NCI-H2171 treated with DMSO at 0.1 percent for 48 hours (cell line): ENCODE measurements around the gene MYT1.
"Not testable (repeated sequence)": the region's sequence is repeated elsewhere in the genome, so short reads cannot be mapped to it uniquely, and the experiment has no call there.

Experiments
- DNase-seq: peaks from one replicate; lab custom pipeline; 2025; lab: John Stamatoyannopoulos, UW

Gene MYT1

GRCh38 chr20:64164123-64164836 is at the start of gene MYT1:
Gene MYT1 (plus strand): TSS chr20:64164452. CDS start chr20:64198862, 34,410 bp downstream.
- peak; percentile 97 for DNase-seq

- DNase-seq, result no peak
Observed at GRCh38 chr20:64115171-64115911, 48.9 kb upstream of the MYT1 start.

GRCh38 chr20:64116016-64116415 is 48.2 kb upstream of the MYT1 start:
- no peak for DNase-seq

GRCh38 chr20:64116541-64117431 is 47.5 kb upstream of the MYT1 start:
- no peak for DNase-seq

GRCh38 chr20:64117432-64117777 is 46.8 kb upstream of the MYT1 start:
- not testable (repeated sequence) for DNase-seq

GRCh38 chr20:64119301-64119680 is 45.0 kb upstream of the MYT1 start:
- DNase-seq, result no peak

- no peak for DNase-seq
Observed at GRCh38 chr20:64119681-64120341, 44.4 kb upstream of the MYT1 start.

GRCh38 chr20:64121586-64121985 is 42.7 kb upstream of the MYT1 start:
- no peak for DNase-seq

GRCh38 chr20:64122927-64123326 is 41.3 kb upstream of the MYT1 start:
- DNase-seq, result not testable (repeated sequence)

GRCh38 chr20:64123517-64123916 is 40.7 kb upstream of the MYT1 start:
- DNase-seq, result not testable (repeated sequence)

GRCh38 chr20:64129146-64129782 is 35.0 kb upstream of the MYT1 start:
- DNase-seq, result no peak

GRCh38 chr20:64130271-64130670 is 34.0 kb upstream of the MYT1 start:
- DNase-seq, result no peak

GRCh38 chr20:64130876-64131275 is 33.4 kb upstream of the MYT1 start:
- DNase-seq, result no peak

- DNase-seq, result peak; percentile 19
Observed at GRCh38 chr20:64131406-64131805, 32.8 kb upstream of the MYT1 start.

- DNase-seq, result peak; percentile 25
Observed at GRCh38 chr20:64133951-64134407, 30.3 kb upstream of the MYT1 start.

GRCh38 chr20:64134744-64135143 is 29.5 kb upstream of the MYT1 start:
- not testable (repeated sequence) for DNase-seq

GRCh38 chr20:64136004-64136710 is 28.1 kb upstream of the MYT1 start:
- no peak for DNase-seq

GRCh38 chr20:64137598-64138031 is 26.6 kb upstream of the MYT1 start:
- DNase-seq, result no peak

GRCh38 chr20:64138276-64138815 is 25.9 kb upstream of the MYT1 start:
- DNase-seq, result no peak
